GM12891 (cell line): ENCODE data around the gene TREML4.

ENCODE experiments used
- POLR2A ChIP-seq: IDR thresholded peaks from 2 replicates; pipeline ENCODE4 v1.6.1; 2011; ENCODE audit warnings: low read depth, low read length, control low read depth
- POLR2AphosphoS5 ChIP-seq: IDR thresholded peaks from 2 replicates; pipeline ENCODE4 v1.6.1; 2011; ENCODE audit warnings: low read depth, low read length, control low read depth
- TAF1 ChIP-seq: IDR thresholded peaks from 2 replicates; pipeline ENCODE4 v1.6.1; 2011; ENCODE audit warnings: low read depth, low read length, control low read depth

- TF ChIP-seq POLR2AphosphoS5 = no peak
- TF ChIP-seq POLR2A = no peak
- no peak for TF ChIP-seq TAF1
Observed at GRCh38 chr6:41209547-41210320, 18.4 kb upstream of the TREML4 start.
